GM12873 (cell line): Measurements from ENCODE around the gene MAP2K2.

Experiments
- TF ChIP-seq, protein P1 (sequence below): IDR thresholded peaks from 2 replicates; pipeline ENCODE4 v1.5.1; 2012; ENCODE audit warnings: low read depth, mild to moderate bottlenecking, moderate library complexity, low read length, control low read depth; ENCODE audit not compliant: insufficient read depth; ENCODE audit errors: missing control alignments

Gene MAP2K2

DNA sequence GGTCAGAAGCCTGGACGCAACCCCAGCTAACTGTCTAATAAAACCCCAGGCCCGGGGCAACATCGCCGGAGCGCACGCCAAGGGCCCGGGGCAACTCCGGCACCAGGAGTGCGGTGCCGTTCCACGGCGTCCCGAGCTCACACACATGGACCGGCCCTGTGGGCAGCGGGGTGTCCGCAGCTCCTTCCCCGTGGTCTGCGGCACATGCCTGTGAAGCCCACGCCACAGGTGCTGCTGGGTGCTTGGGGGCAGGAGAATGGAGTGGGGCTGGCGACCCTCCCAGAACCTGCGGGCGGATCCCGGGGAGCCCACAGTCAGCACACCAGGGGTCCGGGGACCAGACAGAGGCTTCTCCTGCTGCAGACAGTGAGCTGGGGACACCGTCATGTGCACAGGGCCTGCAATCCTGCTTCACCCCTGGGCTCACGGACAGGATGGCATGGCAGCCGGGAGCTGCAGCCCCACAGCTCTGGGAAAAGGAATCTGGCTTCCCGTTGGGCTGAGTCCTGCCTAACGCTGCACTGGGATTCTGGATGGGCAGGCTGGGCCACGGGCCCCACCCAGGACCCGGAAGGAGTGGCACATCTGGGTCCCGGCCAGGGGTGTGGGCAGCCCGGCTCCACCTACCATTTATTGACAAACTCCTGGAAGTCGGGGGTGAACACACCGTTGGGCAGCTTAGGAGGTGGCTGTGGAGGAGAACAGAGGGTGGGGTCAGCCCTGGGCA, 29.0 kb downstream of the MAP2K2 start:
- TF ChIP-seq, protein P1, sequence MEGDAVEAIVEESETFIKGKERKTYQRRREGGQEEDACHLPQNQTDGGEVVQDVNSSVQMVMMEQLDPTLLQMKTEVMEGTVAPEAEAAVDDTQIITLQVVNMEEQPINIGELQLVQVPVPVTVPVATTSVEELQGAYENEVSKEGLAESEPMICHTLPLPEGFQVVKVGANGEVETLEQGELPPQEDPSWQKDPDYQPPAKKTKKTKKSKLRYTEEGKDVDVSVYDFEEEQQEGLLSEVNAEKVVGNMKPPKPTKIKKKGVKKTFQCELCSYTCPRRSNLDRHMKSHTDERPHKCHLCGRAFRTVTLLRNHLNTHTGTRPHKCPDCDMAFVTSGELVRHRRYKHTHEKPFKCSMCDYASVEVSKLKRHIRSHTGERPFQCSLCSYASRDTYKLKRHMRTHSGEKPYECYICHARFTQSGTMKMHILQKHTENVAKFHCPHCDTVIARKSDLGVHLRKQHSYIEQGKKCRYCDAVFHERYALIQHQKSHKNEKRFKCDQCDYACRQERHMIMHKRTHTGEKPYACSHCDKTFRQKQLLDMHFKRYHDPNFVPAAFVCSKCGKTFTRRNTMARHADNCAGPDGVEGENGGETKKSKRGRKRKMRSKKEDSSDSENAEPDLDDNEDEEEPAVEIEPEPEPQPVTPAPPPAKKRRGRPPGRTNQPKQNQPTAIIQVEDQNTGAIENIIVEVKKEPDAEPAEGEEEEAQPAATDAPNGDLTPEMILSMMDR: no peak

DNA sequence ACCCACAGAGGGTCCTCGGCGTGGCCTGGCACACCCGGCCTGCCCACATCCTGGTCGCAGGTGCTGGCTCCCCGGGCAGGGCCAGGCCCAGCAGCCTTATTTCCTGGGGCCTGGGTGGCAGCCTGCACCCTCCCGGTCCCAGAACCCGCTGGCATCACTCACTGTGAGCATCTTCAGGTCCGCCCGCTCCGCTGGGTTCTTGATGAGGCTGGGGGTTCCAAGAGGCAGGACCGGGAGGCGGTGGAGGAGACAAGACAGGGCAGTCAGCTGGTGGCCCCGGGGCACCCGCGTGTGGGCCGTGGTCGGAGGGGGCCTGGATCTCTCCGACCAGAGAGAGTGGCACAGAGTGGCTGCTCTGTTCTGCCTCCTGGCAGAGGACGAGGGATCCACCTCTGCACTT, 29.6 kb downstream of the MAP2K2 start:
- TF ChIP-seq, protein P1: no peak

DNA sequence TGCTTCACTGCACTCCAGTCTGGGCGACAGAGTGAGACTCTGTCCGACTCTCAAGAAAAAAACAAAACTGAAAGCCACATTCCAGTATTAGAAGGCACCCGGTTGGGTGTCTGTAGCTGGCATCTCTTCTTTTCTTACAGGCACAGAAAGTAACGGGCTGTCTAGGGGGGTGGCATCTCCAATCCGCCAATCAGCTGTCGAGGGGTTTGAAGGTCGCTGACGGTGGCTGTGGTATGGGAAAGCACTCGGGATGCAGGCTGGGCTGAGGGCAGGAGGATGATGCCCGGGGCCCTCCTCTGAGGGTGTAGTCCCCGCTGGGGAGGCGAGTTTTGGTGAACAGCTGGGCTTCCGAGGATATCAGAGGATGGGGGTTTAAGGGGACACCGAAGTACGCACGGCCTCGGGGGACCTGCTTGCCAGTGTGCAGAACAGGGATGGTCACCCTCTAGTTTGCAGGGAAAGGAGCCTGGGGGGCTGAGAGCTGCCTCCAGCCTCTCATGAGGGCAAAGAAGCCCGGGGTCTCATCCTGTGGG, 30.2 kb downstream of the MAP2K2 start:
- TF ChIP-seq, protein P1: no peak

DNA sequence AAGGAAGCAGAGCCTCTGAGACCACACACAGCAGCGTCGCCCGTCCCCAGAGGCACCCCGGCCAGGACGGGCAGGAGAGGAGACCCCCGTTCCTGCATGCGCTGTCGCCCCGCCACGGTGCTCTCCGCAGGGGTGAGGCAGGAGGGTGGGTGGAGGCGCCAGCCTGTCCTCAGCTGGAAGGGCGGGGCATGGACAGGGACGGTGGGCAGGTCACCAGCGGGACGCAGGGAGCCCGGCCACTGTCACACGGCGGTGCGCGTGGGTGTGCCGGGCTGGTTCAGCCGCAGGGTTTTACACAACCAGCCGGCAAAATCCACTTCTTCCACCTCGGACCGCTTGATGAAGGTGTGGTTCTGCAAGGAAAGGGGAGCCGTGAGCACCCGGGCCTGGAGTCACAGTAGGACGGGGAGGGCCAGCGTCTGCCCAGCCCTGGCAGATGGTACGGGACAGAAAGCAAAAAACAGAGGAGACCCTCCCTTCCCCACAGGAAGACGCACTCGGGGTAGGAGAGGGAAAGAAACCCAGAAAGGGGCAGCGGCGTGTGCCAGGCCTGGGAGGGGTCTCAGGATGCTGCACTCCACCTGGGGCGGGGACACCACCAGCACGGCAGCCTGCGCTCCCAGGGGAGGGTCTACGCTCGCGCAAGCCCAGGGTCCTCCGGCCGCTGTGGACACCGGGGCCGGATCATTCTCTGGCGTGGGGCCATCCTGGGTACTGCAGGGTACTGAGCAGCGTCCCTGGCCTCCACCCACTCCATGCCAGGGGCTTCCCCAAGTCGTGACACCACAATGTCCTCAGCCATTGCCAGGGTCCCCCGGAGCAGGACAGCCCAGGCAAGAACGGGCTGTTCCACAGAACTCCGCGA, 33.3 kb downstream of the MAP2K2 start:
- TF ChIP-seq, protein P1: no peak

DNA sequence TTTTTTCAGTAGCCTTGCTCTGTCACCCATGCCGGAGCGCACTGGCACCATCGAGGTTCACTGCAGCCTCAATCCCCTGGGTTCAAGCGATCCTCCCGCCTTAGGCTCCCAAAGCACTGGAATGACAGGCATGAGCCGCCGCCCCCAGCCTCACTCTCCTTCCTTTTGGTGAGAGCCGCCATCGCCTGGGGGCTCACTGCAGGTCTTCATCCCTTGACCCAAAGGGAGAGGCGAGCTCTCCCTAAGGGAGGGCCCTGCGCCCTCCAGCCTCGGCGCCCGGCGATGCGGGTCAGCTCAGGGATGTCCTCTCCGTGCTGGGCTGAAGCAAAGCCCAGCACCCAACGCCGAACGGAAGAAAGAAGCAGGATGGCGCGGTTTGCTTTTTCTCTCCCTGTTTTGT, 34.0 kb downstream of the MAP2K2 start:
- TF ChIP-seq, protein P1: no peak

DNA sequence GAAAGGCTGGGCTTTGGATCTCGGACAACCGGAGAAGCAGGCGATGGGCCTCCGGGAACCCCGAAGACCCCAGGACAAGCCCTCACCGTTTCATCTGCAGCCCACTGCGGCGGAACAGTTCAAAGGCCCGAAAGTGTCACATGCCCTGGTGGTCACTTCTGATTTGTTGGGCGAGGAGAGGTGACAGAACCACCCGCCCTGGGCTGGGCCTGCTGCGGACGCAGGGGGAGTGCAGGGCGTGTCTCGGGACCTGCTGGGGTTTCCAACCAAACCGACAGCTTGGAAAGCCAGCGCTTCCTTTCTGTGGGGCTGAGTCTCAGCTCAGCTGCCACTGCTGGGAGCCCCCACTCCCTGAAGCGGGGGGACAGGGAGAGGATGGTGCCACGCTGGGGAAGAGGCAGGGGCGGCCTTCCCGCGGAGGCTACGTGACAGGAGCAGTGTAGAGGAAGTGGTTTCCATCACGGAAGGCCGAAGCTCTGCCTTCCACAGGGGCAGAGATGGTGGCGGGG, 34.5 kb downstream of the MAP2K2 start:
- TF ChIP-seq, protein P1: no peak

DNA sequence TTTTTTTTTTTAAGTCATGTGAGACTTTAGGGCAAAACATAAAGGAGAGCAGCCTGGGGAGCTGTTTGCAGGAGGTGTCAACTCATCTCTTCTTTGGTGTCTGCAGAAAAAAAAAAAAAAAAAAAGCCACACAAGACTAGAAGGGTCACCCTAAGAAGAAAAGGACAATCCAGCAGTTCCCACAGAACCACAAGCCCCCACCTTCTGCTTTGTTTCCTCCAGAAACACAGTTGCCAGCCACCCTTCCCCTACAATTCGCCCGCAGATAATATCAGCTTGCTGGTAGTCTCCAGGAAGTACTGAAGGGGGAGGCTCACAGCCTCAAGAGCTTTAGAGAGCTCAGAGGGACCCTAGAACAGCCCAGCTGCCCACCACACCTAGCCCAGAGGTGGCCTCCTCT, 34.9 kb downstream of the MAP2K2 start:
- TF ChIP-seq, protein P1: no peak
